ENCODE data around the gene ZP2.
"Not testable (repeated sequence)": the region's sequence is repeated elsewhere in the genome, so short reads cannot be mapped to it uniquely, and the experiment has no call there.

Gene ZP2

GRCh38 chr16:21170116-21170515, 41.3 kb downstream of the ZP2 start:
- DNase-seq (ENCODE audit: low read depth) = not testable (repeated sequence)

GRCh38 chr16:21169249-21169981, 42.0 kb downstream of the ZP2 start:
- DNase-seq (ENCODE audit: low read depth) = no peak

DNA sequence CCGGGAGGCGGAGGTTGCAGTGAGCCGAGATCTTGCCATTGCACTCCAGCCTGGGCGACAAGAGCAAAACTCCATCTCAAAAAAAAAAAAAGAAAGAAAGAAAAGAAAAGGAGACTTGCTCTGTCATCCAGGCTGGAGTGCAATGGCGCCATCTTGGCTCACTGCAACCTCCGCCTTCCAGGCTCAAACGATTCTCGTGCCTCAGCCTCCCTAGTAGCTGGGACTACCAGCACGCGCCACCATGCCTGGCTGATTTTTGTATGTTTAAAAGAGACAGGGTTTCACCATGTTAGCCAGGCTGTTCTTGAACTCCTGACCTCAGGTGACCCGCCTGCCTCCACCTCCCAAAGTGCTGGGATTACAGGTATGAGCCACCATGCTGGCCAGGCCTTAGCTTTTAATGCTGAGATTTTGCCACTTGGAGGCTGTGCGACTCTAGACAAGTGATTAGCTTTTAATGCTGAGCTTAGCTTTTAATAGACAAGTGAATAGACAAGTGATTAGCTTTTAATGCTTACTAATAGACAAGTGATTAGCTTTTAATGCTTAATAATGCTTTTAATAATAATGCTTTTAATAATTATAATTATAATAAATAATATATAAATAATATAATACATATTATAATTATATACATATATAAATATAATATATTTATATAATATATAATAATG, 43.3 kb downstream of the ZP2 start:
- no peak for DNase-seq (ENCODE audit: low read depth)

DNA sequence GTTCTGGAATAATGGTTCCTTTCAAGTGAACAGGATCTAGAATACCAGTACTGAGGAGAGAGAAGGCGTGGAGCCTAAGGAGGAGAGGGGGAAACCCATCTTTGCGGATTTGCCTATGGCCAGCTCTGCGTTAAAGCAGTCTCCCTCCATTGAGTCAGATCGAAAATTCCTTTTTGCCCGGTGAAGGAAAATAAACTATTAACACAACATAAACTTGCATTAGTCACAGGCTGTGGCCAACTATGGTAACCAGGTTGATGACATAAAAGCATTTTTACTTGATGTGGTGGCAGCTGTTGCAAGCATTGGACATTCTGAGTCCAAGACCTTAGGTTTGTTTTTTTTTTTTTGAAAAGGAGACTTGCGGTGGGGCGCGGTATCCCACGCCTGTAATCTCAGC, 44.0 kb downstream of the ZP2 start:
- DNase-seq (ENCODE audit: low read depth) = peak; percentile 71

GRCh38 chr16:21166561-21166961, 44.8 kb downstream of the ZP2 start:
- no peak for DNase-seq (ENCODE audit: low read depth)

DNA sequence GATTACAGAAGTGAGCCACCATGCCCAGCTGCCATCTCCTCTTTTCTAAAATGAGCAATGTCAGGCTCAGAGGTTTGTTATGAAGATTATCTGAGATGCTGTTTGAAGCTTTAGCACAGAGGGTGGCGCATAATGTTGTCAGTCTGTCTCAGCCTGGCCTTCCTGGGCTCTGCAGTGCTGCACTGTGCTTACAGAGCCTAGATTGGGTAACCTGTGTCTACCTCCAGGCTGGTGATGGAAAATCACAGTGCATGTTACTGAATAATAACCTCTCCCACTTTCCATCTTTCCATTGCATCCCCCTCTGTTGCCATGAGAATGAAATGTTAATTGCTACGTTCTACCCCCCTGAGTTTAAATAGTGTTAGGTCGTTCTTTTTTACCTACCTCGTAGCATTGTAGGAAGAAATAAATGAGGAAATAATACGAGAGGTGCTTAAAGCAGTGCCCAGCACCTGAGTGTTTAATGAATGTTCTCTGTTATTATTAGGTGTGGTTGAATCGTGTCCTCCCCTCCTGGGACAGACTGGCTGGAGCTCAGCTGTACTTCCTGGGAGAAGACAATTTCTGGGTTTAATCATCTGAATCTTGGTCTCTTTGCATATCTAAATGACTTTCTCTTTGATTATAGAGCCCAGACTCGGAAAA, 46.7 kb downstream of the ZP2 start:
- no peak for DNase-seq (ENCODE audit: low read depth)

DNA sequence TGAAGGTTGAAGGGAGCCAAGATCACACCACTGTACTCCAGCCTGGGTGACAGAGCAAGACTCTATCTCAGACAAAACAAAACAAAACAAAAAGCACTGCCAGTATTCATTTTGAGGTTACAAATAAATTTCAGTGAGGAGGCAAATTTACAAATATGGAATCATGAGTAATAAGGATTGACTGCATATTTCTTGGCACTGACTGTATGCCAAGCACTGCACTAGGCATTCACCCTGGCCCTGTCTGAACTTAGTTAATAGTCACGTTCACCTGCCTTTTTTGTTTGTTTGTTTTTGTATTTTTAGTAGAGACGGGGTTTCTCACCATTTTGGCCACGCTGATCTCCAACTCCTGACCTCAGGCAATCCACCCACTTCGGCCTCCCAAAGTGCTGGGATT, 47.8 kb downstream of the ZP2 start:
- no peak for DNase-seq (ENCODE audit: low read depth)

- DNase-seq (ENCODE audit: low read depth) = no peak
Observed at GRCh38 chr16:21162661-21163151, 48.7 kb downstream of the ZP2 start.

DNA sequence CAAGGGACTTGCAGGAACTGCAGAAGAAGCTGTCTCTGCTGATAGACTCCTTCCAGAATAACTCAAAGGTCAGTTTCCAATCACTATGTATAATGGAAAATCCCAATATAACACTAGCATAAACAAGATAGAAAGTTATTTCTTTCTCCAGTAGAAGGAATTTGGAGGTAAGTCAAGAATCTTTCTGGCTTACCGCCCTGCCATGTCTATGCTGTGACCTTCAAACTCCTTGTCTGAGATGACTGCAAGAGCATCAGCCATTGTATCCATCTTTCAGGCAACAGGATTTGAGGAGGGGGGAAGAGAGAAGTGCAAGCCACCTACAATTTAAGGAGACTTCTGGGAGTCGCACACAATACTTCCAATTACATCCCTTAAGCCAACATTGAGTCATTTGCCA, 50.2 kb downstream of the ZP2 start:
- DNase-seq (ENCODE audit: low read depth) = no peak

DNA sequence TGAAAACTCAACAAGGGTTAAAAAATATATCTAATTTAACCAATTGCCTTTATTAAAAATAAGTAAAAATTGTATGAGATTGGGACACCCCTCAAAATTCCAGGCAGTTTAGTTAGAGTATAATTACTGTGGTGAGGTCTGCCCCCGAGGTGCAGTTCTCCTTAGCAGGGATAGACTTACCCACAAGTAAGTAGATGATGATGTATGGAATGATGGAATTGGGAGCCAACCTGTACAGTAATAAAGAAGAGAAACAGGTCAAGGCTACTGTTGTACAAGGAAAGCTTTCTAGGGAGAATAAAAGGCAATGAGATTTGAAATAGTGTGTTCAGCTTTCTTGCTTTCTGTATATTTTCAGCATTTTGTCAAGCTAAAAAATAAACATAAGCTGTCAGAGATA, 51.1 kb downstream of the ZP2 start:
- DNase-seq (ENCODE audit: low read depth) = no peak

- no peak for DNase-seq (ENCODE audit: low read depth)
Observed at GRCh38 chr16:21159281-21159951, 52.0 kb downstream of the ZP2 start.

DNA sequence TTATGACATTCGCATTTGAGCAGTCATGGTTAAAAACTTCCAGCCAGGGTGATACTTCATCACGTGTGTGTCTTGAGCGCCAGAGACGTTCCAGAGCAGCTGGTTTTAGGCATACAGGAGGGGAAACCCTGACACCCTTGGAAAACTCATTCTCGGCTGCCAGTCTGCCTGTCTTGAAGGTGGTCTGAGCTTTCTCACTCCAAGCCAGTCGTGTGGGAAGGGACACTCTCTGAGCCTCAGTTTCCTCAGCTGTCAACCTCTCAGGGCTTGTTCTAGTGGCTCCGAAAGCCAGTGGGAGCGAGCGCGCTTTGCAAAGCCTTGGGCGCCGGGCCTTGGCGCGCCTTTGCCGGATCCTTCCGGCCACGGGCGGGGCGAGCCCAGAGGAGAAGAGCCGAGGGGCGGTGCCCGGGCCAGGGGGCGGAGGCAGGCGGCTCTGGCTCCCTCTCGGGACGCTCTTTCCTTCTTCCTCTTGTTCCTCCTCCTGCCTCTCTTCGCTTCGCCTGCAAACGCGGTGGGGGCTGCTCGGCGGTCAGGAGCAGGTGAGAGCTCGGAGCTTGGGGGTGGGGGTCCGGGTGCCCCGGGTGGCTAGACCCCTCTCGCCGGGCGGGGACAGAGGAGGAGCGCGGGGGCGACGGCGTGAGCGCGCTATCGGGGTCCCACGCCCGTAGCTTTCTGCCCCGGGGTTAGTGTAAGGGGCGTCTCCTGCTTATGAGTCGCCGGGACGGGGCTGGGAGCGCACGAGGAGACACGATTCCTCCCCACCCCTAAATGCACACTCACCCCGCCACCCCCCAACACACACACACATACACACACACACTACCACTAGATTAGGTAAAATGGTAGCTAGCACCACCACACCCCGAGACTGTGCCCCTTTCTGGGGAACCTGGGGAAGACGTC, 52.9 kb downstream of the ZP2 start, which contains the start of gene LDAF1:
LDAF1 (plus strand) TSS at position 467 of the 903 bp plus-strand sequence. CDS start 2,509 bp downstream, outside the sequence.
- DNase-seq (ENCODE audit: low read depth) = no peak

DNA sequence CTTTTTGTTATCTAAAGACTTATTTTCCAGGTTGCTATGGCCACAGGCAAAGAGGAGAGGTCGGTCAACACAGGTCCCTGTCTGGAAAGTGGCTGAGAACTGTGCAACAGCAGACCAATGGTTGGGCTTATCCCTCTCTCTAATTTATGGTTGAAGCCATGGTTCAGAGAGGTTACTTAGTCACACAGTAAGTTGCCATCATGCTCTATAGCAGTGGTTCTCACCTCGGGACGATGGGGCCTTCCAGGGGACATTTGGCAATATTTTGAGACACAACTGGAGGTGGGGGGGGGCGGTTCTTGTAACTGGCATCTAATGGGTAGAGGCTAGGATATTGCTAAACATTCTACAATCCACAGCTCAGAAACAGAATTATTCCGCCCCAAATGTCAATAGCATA, 53.7 kb downstream of the ZP2 start:
- DNase-seq (ENCODE audit: low read depth) = no peak

- DNase-seq (ENCODE audit: low read depth) = no peak
Observed at GRCh38 chr16:21156767-21157467, 54.5 kb downstream of the ZP2 start.

- DNase-seq (ENCODE audit: low read depth) = not testable (repeated sequence)
Observed at GRCh38 chr16:21156011-21156410, 55.4 kb downstream of the ZP2 start.

DNA sequence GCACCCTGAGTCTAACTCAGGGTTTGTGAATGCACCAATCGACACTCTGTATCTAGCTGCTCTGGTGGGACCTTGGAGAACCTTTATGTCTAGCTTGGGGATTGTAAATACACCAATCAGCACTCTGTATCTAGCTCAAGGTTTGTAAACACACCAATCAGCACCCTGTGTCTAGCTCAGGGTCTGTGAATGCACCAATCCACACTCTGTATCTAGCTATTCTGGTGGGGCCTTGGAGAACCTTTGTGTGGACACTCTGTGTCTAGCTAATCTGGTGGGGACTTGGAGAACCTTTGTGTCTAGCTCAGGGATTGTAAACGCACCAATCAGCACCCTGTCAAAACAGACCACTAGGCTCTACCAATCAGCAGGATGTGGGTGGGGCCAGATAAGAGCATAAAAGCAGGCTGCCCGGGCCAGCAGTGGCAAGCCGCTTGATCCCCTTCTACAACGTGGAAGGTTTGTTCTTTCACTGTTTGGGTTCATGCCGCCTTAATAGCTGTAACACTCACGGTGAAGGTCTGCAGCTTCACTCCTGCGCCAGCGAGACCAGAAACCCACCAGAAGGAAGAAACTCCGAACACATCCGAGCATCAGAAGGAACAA, 58.1 kb downstream of the ZP2 start:
- not testable (repeated sequence) for DNase-seq (ENCODE audit: low read depth)

- not testable (repeated sequence) for DNase-seq (ENCODE audit: low read depth)
Observed at GRCh38 chr16:21152160-21153030, 59.0 kb downstream of the ZP2 start.

GRCh38 chr16:21150375-21151001, 60.9 kb downstream of the ZP2 start, which contains the start of gene DNAH3:
DNAH3 (minus strand) TSS chr16:21150846; CDS start chr16:21150319, 527 bp downstream.
- DNase-seq (ENCODE audit: low read depth) = no peak
